ENCODE data around the gene TMC4.
"Not testable (repeated sequence)": the region's sequence is repeated elsewhere in the genome, so short reads cannot be mapped to it uniquely, and the experiment has no call there.

The TMC4 gene

GRCh38 chr19:54172471-54173358 is at the start of gene TMC4:
Gene TMC4, minus strand, starts transcription at chr19:54173160. Its CDS starts 43 bp downstream, at chr19:54173117.
- DNase-seq = peak; percentile 21

- not testable (repeated sequence) for DNase-seq
Measured at GRCh38 chr19:54221947-54222346, 49.0 kb upstream of the TMC4 start.

- not testable (repeated sequence) for DNase-seq
Measured at GRCh38 chr19:54219702-54220101, 46.7 kb upstream of the TMC4 start.

- DNase-seq = no peak
Measured at GRCh38 chr19:54218960-54219661, 46.2 kb upstream of the TMC4 start.

GRCh38 chr19:54218259-54218658 is 45.3 kb upstream of the TMC4 start:
- DNase-seq = no peak

- not testable (repeated sequence) for DNase-seq
Measured at GRCh38 chr19:54217517-54218247, 44.7 kb upstream of the TMC4 start.

- DNase-seq = no peak
Measured at GRCh38 chr19:54216869-54217268, 43.9 kb upstream of the TMC4 start.

GRCh38 chr19:54214734-54215133 is 41.8 kb upstream of the TMC4 start:
- DNase-seq = not testable (repeated sequence)

- not testable (repeated sequence) for DNase-seq
Measured at GRCh38 chr19:54214217-54214616, 41.3 kb upstream of the TMC4 start.

GRCh38 chr19:54211235-54211634 is 38.3 kb upstream of the TMC4 start:
- no peak for DNase-seq

- DNase-seq = peak; percentile 57
Measured at GRCh38 chr19:54209811-54210494, 37.0 kb upstream of the TMC4 start.

GRCh38 chr19:54209058-54209810 is 36.3 kb upstream of the TMC4 start:
- DNase-seq = no peak

- DNase-seq = no peak
Measured at GRCh38 chr19:54208784-54209057, 35.8 kb upstream of the TMC4 start.

GRCh38 chr19:54207983-54208783 is 35.2 kb upstream of the TMC4 start:
- DNase-seq = no peak

GRCh38 chr19:54207676-54207982 is 34.7 kb upstream of the TMC4 start:
- DNase-seq = no peak

GRCh38 chr19:54207193-54207592 is 34.2 kb upstream of the TMC4 start:
- DNase-seq = not testable (repeated sequence)

GRCh38 chr19:54206831-54207177 is 33.8 kb upstream of the TMC4 start:
- no peak for DNase-seq

GRCh38 chr19:54206030-54206830 is 33.3 kb upstream of the TMC4 start:
- DNase-seq = no peak

- DNase-seq = no peak
Measured at GRCh38 chr19:54204767-54205468, 32.0 kb upstream of the TMC4 start.

GRCh38 chr19:54203151-54203611 is 30.2 kb upstream of the TMC4 start:
- DNase-seq = no peak

All from NCI-H2171 (cell line).